GM21825 (cell line): ENCODE results near the gene ZNF212.
"Not testable (repeated sequence)": the region's sequence is repeated elsewhere in the genome, so short reads cannot be mapped to it uniquely, and the experiment has no call there.

ENCODE experiments used
- ATAC-seq: cut with Tn5 transposase; IDR thresholded peaks from one replicate; pipeline ENCODE4 v1.9.1; 2021; ENCODE audit warnings: mild to moderate bottlenecking, moderate library complexity; ENCODE audit not compliant: unreplicated experiment

ZNF212 gene

DNA sequence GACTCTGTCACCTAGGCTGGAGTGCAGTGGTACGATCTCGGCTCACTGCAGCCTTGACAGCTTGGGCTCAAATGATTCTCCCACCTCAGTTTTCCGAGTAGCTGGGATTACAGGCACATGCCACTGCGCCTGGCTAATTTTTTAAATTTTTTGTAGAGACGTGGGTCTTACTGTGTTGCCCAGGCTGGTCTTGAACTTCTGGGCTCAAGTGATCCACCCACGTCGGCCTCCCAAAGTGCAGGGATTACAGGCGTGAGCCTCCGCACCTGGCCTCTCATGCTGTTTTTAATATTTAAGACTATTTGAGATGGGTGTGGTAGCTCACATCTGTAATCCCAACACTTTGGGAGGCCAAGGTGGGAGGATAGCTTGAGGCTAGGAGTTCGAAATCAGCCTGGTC is 12.1 kb downstream of the ZNF212 start:
- not testable (repeated sequence) for ATAC-seq

DNA sequence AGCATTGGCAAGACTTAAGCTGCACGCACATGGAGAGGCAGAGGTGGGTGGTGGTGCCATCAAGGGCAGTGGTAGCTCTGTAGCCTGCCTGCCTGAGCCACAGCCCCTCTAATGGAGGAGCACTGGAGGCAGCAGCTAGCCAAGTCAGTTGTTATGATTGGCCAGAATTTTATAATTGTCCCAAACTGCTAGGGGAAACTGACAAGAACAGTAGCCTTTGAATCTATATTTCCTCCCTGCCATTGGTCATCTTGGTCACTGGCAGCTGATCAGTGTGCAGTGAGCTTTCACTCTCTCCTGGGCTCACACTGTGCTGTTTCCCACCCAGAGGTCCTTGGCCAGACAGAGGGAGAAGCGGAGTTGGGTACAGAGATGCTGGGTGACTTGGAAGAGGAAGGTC is 12.9 kb downstream of the ZNF212 start:
- no peak for ATAC-seq

DNA sequence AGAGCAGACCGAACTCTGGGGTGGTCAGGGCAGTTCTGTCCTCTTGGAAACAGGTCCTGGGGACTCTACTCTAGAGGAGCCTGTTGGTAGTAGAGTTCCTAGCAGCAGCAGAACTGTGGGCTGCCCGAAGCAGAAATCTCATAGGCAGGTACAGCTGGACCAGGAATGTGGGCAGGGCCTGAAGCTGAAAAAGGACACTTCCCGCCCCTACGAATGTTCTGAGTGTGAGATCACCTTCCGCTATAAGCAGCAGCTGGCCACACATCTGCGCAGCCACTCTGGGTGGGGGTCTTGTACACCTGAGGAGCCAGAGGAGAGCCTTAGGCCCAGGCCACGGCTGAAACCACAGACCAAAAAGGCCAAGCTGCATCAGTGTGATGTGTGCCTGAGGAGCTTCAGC is 14.2 kb downstream of the ZNF212 start:
- no peak for ATAC-seq

DNA sequence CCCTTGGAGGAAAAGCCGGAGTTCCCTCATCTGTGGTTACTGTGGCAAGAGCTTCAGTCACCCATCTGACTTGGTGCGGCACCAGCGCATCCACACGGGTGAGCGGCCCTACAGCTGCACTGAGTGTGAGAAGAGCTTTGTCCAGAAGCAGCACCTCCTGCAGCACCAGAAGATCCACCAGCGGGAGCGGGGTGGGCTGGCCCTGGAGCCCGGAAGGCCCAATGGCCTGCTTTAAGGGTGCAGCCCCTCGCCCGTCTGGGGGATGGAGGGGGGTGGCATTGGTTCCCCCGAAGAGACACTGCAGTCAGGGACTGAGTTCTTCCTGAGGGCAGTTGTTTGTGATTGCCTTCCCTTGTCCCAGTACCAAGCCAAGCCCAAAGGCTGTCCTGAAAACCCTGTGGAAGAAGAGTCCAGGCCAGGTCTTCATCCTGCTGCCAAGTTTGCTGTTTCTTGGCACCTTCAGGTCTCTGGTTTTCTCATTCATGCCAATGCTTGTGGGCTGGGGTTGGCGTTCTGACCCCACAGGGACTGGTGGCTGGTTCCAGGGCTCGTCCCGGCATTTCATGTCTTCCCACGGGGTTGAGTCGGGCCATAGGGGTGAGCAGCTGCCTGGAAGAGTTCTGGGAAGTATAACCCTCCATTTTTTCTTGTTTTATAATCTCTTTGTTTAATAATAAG is 14.9 kb downstream of the ZNF212 start:
- no peak for ATAC-seq

DNA sequence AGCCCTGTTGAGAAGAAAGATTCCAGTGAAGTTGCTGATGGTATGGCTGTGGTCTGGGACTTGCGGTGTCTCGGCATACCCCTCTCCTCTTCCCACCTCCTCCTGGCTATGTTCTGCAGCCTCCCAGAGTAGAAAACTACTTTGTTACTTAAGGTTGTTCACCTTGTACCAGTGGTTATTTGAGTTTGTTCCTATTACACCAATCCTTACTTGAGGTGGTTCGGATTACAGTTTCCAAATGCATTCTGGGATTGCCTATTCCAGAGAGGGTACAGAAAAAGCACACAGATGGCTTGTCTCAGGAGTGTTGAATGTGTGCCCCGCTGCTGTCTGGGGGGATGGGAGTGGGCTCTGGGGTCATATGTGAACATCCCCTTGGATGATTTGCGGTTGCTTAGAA is 15.7 kb downstream of the ZNF212 start:
- no peak for ATAC-seq

DNA sequence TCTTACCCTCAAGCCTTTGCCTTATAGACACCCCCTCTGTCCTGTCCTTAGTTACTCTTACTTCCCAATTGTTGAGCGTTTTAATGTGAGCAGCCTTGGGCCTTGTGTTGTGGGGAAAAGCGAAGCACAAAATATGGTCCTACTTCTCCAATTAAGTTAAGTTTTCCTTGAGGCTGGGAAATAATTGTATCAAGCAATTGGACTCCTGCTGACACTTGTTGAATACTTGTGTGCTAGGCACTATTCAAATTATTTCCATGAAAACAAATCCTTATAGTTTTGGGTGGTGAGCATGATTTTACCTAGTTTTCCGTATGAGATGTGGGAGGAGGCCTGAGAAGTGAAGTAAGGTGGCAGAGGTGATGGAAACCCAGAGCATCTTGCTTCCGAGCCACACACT is 17.1 kb downstream of the ZNF212 start:
- no peak for ATAC-seq

DNA sequence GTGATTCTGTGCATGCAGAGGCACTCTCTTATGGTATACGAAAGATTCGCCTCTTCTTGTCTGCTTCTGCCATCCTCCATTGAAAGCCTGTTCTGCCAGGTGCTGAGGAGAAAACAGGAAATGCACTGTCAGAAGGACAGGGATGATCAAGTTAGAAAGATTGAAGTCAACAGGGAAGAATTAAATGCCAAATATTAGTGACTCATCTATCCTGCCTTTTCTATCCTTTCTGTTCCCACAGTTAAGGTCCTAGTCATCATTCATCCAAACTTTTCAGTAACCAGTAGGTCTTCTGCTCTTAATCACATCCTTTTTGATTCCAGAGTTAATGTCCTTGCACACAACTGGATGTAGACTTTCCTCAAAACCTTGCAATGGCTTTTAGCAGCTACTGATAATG is 17.7 kb downstream of the ZNF212 start:
- ATAC-seq, result no peak

DNA sequence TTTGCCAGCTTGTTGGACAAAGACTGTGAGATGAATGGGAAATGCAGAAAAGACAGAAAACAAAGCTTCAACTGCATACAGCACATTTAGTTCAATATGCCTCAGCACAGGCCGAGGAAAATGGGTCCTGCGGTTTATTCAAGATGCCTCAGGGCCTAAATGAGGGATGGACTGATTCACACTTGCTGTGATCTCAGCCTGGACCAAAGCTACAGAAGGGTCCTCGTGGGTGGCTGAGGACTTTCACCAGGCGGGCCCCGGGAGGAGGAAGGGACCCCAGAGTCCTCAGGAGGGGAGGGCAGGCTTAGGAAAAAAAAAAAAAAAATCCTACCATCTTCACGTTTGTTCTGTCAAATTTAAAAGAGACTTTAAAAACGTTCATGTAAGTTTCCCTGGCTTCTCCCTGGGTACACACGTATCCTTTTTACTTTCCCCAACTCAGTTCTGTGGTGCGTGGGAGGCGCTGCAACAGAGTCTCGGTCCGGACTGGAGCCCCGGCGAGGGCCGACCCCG is 21.9 kb downstream of the ZNF212 start:
- ATAC-seq, result peak; percentile 3

DNA sequence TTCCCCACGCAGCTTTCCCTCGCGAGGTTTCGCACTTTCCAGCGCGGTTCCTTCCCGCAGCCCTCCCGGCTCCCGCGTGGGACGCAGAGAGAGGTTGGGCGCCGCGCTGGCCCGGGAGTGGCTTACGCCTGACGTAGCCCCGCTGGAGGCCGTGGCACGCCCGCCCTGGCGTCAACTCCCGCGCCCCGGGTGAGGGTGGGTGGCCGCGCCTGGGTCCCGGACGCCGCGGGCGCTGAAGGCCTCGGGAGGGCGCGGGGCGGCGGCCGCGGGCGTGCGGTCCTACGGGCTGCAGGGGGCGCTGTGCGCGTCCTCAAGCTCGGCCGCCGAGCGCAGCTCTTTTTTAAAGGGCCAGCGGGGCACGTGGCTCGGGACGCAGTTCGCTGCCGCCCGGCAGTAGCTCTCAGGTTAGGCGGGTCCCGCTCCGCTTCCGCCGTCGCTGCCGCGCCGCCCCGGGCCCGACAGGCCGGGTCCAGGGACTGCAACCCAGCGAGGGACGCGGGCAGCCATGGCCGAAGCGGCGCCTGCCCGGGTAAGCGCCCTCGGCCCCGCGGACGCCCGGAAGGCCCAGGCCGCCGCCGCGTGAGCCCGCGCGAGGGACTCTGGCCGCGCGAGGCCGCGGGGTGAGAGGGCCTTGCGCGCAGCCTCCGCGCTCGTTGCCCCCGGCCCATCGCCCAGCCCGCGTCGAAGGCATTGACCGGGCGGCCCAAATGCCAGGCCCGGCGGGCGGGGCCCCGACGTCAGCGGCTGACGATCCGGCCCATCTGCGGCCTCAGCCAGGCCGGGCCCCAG is 22.6 kb downstream of the ZNF212 start, which contains the start of gene ZNF783:
Gene ZNF783 (plus strand): TSS at position 368 of the 789 bp plus-strand sequence. CDS start 138 bp downstream, at position 506.
- peak; percentile 85 for ATAC-seq

DNA sequence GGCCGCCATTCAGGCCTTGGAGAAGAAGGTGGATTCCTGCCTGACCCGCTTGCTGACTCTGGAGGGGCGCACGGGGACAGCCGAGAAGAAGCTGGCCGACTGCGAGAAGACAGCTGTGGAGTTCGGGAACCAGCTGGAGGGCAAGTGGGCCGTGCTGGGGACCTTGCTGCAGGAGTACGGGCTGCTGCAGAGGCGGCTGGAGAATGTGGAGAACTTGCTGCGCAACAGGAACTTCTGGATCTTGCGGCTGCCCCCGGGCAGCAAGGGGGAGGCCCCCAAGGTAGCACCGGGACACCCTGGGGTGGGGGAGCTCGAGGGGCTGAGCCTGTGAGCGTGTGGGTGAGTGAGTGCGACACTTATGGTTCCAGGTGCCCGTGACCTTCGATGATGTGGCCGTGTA is 27.0 kb downstream of the ZNF212 start:
- no peak for ATAC-seq

DNA sequence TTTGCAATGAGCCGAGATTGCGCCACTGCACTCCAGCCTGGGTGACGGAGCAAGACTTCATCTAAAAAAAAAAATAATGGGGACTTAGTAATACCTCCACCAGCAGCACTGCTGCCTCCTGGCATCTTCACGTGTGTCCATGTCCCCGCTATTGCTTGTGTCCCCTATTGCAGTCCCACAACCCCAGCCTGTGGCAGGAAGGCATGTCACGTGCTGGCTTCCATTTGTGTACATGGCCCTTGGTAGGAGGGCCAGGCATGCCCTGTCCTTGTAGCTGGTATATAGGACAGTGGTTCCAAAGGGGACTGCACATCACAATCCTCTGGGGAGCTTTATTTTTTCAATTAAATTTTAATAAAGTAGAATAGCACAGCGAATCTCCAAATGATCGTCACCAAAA is 28.3 kb downstream of the ZNF212 start:
- no peak for ATAC-seq

DNA sequence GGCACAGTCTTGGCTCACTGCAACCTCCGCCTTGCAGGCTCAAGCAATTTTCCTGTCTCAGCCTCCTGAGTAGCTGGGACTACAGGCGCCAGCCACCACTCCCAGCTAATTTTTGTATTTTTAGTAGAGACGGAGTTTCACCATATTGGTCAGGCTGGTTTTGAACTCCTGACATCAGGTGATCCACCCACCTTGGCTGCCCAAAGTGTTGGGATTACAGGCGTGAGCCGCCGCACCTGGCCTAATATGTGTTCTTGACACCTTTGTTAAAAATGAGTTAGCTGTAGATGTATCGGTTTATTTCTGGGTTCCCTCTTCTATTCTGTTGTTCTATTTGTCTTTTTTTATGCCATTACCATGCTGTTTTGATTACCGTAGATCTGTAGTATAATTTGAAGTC is 35.0 kb downstream of the ZNF212 start:
- ATAC-seq, result not testable (repeated sequence)

DNA sequence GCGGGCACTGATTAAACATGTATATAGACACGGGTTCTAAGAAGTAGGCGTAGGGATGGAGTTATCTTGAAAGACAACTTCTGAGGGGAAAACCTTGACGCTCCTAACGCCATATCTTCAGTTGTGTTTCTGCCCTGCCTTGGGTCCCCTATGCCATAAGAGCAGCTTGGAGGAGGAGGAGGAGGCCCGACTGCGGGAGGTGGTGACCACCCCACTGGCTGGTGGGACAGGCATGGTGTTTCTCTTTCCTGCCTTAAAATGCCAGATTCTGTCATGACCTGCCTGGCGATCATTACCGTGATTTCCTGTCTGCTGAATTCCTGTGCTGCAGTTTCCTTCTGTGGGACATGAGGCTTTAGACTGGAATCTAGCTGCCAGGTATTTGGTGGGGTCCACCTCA is 38.4 kb downstream of the ZNF212 start:
- ATAC-seq, result no peak

DNA sequence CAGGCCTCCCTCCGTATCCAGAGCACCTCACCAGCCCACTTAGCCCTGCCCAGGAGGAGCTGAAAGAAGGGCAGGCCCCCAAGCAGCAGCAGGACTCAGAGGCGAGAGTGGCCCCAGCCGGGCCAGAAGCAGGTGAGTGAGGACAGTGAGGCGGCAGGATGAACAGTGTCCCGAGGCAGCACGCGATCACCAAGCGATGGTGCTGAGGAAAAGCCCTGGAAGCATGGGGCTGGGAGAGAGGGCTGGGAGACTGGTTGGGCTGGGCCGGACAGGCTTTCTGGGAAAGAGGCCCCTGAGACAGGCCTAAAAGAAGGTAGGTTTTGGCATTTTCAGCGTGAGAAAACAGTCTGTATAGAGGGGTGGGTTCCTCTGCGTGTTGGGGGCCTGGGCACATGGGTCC is 38.9 kb downstream of the ZNF212 start:
- ATAC-seq, result no peak

DNA sequence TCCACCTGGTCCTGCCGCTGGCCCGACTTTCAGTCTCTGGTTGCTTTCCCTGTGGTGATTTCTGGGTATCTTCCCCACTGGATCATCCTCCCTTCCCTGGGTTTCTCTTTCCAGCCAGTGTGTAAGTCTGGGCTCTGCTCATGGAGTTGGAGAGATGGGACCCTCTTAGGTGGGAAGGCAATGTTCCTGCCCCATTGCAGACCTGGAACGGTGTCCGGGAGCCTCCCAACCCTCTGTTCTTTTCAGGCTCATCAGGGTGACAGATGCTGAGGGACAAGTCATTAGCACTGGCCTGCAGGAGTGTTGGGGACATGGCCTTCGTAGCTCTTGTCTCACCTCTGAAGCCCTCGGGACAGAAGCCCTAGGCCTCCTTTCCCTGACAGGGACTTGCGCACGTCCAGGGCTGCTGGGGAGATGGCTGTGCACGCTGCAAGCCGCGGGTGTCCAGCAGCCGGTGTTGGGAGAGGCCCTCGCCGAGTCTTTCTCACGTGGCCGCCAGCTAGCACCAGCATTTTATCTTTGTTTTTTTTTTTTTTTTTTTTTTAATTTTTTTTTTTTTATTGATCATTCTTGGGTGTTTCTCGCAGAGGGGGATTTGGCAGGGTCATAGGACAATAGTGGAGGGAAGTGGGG is 39.8 kb downstream of the ZNF212 start:
- ATAC-seq, result no peak

DNA sequence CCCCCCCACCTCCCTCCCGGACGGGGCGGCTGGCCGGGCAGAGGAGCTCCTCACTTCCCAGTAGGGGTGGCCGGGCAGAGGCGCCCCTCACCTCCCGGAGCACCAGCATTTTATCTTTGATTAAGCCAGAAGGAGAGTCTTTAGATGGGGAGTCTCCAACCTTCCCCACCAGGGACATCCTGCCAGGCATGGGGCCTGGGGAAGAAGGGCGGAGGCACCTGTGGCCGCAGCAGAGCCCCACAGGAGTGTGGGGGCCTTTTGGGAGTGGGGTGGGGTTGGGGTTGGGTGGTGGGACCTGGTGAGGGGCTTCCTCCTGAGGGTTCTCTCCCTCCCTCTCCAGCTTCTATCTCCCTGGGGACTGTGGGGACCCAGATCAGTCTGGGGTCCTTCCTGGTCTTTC is 40.7 kb downstream of the ZNF212 start:
- no peak for ATAC-seq

DNA sequence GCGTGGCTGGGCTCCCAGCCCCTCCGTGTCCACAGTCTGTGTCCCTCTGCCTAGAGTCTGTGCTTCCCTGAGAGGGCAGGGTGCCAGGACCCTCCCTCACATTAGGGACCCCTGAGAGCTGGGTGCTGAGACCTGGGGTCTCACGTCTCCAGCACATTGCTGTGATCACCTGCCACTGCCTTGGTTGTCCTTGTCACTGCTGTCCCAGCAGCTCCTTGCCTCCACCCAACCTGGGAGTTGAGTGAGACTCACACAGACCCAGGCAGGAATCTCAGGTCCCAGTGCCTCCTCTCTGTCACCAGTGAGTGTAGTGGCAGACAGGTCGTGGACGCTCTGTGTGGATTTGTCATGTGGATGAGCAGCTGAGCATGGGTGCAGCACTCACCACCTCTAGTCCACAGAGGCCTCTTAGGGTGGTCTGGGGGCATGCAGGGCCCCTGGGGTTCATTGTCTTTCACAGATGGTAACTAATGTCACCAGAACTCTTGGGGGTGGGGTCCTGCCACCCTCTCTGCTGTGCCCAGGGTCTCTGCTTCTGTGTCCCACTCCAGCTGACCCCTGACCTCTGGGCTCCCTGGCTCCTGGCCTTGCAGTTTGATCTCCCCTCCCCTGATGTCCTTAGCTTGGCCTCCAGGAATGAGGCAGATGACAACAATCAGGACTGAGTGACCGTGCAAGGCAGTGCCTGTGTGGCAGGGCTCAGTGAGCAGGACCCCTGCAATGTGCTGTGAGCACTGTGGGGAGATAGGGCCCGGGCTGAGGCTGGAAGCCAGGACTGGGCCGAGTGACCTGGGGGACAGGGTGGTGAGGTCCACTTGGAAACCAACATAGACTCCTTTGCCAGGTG is 41.4 kb downstream of the ZNF212 start:
- no peak for ATAC-seq

DNA sequence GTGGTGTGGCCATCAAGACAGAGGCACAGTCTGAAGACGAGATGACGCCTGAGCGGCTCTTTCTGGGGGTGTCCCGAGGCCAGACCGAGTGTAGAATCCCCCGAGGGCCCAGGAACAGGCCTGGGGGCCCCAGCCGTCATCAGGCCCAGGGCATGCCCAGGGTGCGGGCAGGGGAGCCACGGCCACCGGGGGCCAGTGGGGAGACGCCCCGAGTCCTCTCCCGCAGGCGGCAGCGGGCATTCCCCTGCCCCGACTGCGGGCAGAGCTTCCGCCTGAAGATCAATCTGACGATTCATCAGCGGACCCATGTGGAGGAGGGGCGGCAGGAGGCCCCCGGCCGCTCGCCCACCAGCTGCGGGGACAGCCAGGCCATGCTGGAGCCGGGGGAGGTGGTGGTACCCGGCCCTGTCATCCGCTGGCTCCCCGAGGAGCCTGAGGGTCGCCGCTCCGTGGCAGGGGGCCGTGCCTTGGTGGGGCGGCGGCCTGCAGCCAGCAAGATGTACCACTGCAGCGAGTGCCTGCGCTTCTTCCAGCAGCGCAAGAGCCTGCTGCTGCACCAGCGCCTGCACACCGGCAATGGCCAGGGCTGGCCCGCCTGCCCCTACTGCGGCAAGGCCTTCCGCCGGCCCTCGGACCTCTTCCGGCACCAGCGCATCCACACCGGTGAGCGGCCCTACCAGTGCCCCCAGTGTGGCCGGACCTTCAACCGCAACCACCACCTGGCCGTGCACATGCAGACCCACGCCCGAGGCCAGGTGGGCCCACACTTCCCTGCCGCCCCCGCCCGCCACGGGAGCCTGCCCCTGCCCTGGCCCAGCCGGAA is 42.3 kb downstream of the ZNF212 start:
- ATAC-seq, result no peak

DNA sequence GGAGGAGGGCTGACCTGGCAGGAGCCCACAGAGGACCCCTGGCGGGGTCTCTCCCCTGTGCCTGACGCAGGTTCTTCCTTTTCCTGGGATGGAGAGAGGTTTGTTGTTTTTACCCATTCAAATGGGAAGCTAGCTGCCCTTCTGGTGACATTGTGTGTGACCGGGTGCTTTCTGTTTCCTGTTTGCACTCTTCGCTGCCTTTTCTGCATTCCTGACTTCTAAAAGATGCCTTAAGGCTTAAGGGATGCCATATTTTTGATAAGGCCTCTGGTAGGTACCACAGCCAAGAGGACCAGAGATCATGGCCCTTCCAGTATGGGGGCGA is 42.8 kb downstream of the ZNF212 start:
- ATAC-seq, result no peak

DNA sequence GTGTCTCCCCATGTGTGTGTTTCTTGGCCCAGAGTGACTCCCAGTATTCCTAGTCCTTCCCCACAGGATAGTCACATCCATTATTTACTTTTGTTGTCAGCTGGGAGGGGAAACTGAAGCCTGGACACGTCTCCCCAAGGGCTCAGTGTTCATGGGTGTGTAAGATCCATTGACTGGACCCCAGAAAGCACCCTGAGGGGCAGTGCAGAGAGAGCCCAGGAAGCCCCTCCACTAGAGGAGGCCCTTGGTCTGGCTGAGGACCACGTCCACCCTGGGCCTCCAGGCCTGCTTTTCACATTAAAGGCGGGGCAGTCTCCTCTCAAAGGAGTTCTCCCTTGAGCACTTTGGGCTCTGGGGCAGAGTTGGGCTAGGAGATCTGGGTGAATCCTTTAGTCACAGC is 43.9 kb downstream of the ZNF212 start:
- no peak for ATAC-seq
